ENCODE data around the gene IQSEC3.

The IQSEC3 gene

DNA sequence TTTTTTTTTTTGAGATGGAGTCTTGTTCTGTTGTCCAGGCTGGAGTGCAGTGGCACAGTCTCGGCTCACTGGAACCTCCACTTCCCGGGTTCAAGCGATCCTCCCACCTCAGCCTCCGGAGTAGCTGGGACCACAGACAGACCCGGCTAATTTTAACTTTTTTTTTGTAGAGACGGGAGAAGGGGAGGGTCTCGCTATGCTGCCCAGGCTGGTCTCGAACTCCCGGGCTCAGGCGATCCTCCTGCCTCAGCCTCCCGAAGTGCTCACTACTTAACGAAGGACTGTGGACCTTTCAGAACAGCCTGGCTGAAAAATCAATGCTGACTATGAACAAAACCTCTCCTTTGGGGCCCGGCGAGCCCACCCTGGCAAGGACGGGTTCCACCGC lies 136.5 kb downstream of the IQSEC3 start:
- no peaks in the 10 kb centered on the region for H3K27me3 ChIP-seq (ENCODE audit: insufficient read depth, low read length, poor library complexity, severe bottlenecking)
- no peaks in the 10 kb centered on the region for H3K9me2 ChIP-seq (replicated peaks; ENCODE audit: low read depth, low read length)
- no peaks in the 10 kb centered on the region for H3F3A ChIP-seq (ENCODE audit: low read depth)
- TF ChIP-seq, protein P1, sequence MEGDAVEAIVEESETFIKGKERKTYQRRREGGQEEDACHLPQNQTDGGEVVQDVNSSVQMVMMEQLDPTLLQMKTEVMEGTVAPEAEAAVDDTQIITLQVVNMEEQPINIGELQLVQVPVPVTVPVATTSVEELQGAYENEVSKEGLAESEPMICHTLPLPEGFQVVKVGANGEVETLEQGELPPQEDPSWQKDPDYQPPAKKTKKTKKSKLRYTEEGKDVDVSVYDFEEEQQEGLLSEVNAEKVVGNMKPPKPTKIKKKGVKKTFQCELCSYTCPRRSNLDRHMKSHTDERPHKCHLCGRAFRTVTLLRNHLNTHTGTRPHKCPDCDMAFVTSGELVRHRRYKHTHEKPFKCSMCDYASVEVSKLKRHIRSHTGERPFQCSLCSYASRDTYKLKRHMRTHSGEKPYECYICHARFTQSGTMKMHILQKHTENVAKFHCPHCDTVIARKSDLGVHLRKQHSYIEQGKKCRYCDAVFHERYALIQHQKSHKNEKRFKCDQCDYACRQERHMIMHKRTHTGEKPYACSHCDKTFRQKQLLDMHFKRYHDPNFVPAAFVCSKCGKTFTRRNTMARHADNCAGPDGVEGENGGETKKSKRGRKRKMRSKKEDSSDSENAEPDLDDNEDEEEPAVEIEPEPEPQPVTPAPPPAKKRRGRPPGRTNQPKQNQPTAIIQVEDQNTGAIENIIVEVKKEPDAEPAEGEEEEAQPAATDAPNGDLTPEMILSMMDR (conservative IDR thresholded peaks at IDR 0.05; ENCODE audit: low read length) = no peak
- no peak for TF ChIP-seq EZH2phosphoT487 (IDR thresholded peaks at IDR 0.05; ENCODE audit: borderline replicate concordance)
- H3K9me3 ChIP-seq (ENCODE audit: insufficient read depth, low read depth, low read length) = no peaks in the 10 kb centered on the region
- no peaks in the 10 kb centered on the region for H3K79me2 ChIP-seq (ENCODE audit: insufficient read depth, low read length)
- no peaks in the 10 kb centered on the region for H3K36me3 ChIP-seq (ENCODE audit: insufficient read depth, low read length)
- H3K4me3 ChIP-seq (ENCODE audit: low read length, poor library complexity, severe bottlenecking) = no peak overlapping the region
- no peak overlapping the region for H2AFZ ChIP-seq (ENCODE audit: low read length)
- no peaks in the 10 kb centered on the region for H4K20me1 ChIP-seq (ENCODE audit: insufficient read depth, low read length, poor library complexity, severe bottlenecking)
- no peak overlapping the region for H3K4me2 ChIP-seq (ENCODE audit: low read depth, low read length, poor library complexity, severe bottlenecking)
- H3K4me1 ChIP-seq (ENCODE audit: insufficient read depth, low read length, poor library complexity, severe bottlenecking) = no peaks in the 10 kb centered on the region
- no peak overlapping the region for H3K9ac ChIP-seq (ENCODE audit: low read depth, low read length, poor library complexity, severe bottlenecking)

DNA sequence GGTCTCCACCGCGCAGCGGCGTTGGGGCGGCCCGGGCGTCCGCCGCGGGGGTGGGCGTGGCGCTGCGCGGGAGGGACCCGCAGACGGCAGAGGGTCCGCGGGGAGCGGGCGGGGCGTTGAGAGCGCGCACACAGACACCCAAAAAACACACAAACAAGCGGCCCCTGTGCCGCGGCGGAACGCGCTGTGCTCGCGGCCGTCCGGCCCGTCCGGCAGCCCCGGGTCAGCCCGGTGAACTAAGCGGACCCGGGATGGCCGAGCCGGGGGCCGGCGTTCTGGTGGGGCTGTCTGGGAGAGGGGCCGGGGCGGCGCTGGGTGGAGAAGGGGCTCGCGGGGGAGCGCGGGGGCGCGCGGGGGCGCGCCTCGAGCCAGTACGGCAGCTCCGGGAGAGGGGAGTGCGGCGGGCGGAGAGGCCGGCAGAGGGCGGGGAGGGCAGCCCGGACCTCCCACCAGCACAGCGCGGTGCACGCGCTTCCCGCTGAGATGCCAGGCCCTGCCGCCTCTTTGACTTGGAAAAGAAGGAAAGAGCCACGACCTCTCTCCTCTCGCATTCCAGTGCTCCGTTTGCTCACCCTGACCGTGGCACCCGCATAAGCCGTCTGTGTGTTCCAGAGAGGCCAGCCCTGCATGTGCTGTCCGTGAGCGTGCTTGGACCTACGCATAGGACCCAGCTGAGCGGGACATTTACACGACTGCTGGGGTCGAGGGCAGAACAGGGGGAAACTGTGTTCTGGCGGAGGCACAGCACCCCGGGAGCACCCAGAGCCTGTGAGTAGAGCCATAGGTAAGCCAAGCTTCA lies 137.1 kb downstream of the IQSEC3 start:
- H3K9me2 ChIP-seq (replicated peaks; ENCODE audit: low read depth, low read length) = no peaks in the 10 kb centered on the region
- no peak for TF ChIP-seq EZH2phosphoT487 (IDR thresholded peaks at IDR 0.05; ENCODE audit: borderline replicate concordance)
- no peaks in the 10 kb centered on the region for H3K27me3 ChIP-seq (ENCODE audit: insufficient read depth, low read length, poor library complexity, severe bottlenecking)
- H2AFZ ChIP-seq (ENCODE audit: low read length) = no peak overlapping the region
- no peak overlapping the region for H3K9ac ChIP-seq (ENCODE audit: low read depth, low read length, poor library complexity, severe bottlenecking)
- H3F3A ChIP-seq (ENCODE audit: low read depth) = no peaks in the 10 kb centered on the region
- H3K4me2 ChIP-seq (ENCODE audit: low read depth, low read length, poor library complexity, severe bottlenecking) = no peak overlapping the region
- no peaks in the 10 kb centered on the region for H4K20me1 ChIP-seq (ENCODE audit: insufficient read depth, low read length, poor library complexity, severe bottlenecking)
- no peak overlapping the region for H3K4me3 ChIP-seq (ENCODE audit: low read length, poor library complexity, severe bottlenecking)
- H3K36me3 ChIP-seq (ENCODE audit: insufficient read depth, low read length) = no peaks in the 10 kb centered on the region
- no peaks in the 10 kb centered on the region for H3K79me2 ChIP-seq (ENCODE audit: insufficient read depth, low read length)
- no peaks in the 10 kb centered on the region for H3K4me1 ChIP-seq (ENCODE audit: insufficient read depth, low read length, poor library complexity, severe bottlenecking)
- no peaks in the 10 kb centered on the region for H3K9me3 ChIP-seq (ENCODE audit: insufficient read depth, low read depth, low read length)

DNA sequence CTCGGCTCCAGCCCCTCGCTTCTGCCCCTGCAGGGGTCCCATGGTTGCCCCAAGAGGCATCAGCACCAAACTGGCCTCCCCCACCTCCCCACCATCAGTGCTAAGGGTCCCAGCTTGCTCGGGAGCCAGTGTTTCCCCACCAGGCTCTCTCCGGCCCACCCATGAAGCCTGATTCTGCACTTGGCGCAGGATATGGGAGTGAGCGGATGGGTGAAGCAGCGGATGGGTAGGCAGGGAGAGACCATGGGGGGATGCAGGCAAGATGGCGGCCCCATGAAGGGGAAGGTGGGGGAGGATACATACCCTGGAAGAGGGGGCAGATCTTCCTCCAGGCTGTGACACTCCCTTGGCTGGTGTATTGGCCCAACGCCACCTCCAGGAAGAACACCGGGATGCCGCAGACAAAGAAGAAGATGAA lies 137.7 kb downstream of the IQSEC3 start:
- Histone ChIP-seq H3K79me2 (ENCODE audit: insufficient read depth, low read length) (no peaks in the 10 kb centered on the region), H2AFZ (ENCODE audit: low read length) (no peak overlapping the region), H3K4me3 (ENCODE audit: low read length, poor library complexity, severe bottlenecking) (no peak overlapping the region), H3K4me1 (ENCODE audit: insufficient read depth, low read length, poor library complexity, severe bottlenecking) (no peaks in the 10 kb centered on the region), H3K9me3 (ENCODE audit: insufficient read depth, low read depth, low read length) (no peaks in the 10 kb centered on the region), H3K36me3 (ENCODE audit: insufficient read depth, low read length) (no peaks in the 10 kb centered on the region), H3K9ac (ENCODE audit: low read depth, low read length, poor library complexity, severe bottlenecking) (no peak overlapping the region), H3K9me2 (replicated peaks; ENCODE audit: low read depth, low read length) (no peaks in the 10 kb centered on the region), H3F3A (ENCODE audit: low read depth) (no peaks in the 10 kb centered on the region), H4K20me1 (ENCODE audit: insufficient read depth, low read length, poor library complexity, severe bottlenecking) (no peaks in the 10 kb centered on the region), H3K27me3 (ENCODE audit: insufficient read depth, low read length, poor library complexity, severe bottlenecking) (no peaks in the 10 kb centered on the region), H3K4me2 (ENCODE audit: low read depth, low read length, poor library complexity, severe bottlenecking) (no peak overlapping the region)
- TF ChIP-seq, protein P1 (conservative IDR thresholded peaks at IDR 0.05; ENCODE audit: low read length) = no peak
- TF ChIP-seq EZH2phosphoT487 (IDR thresholded peaks at IDR 0.05; ENCODE audit: borderline replicate concordance) = no peak

DNA sequence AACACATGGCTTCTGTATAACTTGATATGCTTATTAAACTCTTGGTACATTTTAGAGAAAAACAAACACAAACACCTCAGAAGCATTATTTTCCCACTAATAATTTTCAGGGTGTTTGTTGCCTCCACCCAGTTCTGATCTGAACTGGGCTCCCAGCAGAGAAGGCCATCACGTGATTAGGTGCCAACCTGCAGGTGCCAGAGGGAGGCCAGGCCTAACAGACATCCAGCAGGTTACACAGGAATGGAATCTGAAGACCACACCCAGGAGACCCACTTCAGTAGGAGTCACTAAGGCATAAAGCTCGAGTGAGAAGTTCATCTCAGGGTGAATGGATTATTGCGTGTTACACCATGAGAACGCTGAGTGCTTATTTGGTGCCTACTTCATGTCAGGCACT lies 138.5 kb downstream of the IQSEC3 start:
- no peak overlapping the region for H3K4me3 ChIP-seq (ENCODE audit: low read length, poor library complexity, severe bottlenecking)
- H3K4me1 ChIP-seq (ENCODE audit: insufficient read depth, low read length, poor library complexity, severe bottlenecking) = no peaks in the 10 kb centered on the region
- no peak overlapping the region for H3K4me2 ChIP-seq (ENCODE audit: low read depth, low read length, poor library complexity, severe bottlenecking)
- no peak overlapping the region for H2AFZ ChIP-seq (ENCODE audit: low read length)
- H3K9me3 ChIP-seq (ENCODE audit: insufficient read depth, low read depth, low read length) = no peaks in the 10 kb centered on the region
- no peak overlapping the region for H3K9ac ChIP-seq (ENCODE audit: low read depth, low read length, poor library complexity, severe bottlenecking)
- H3K79me2 ChIP-seq (ENCODE audit: insufficient read depth, low read length) = no peaks in the 10 kb centered on the region
- TF ChIP-seq, protein P1 (conservative IDR thresholded peaks at IDR 0.05; ENCODE audit: low read length) = no peak
- TF ChIP-seq EZH2phosphoT487 (IDR thresholded peaks at IDR 0.05; ENCODE audit: borderline replicate concordance) = no peak
- H3K9me2 ChIP-seq (replicated peaks; ENCODE audit: low read depth, low read length) = no peaks in the 10 kb centered on the region
- no peaks in the 10 kb centered on the region for H3K36me3 ChIP-seq (ENCODE audit: insufficient read depth, low read length)
- H3F3A ChIP-seq (ENCODE audit: low read depth) = no peaks in the 10 kb centered on the region
- H3K27me3 ChIP-seq (ENCODE audit: insufficient read depth, low read length, poor library complexity, severe bottlenecking) = no peaks in the 10 kb centered on the region
- no peaks in the 10 kb centered on the region for H4K20me1 ChIP-seq (ENCODE audit: insufficient read depth, low read length, poor library complexity, severe bottlenecking)

Measured in Loucy (cell line).